IMR-90 (cell line): ENCODE data around the gene CUX1. TPM values are rescaled to one million over a fixed set of nuclear protein-coding genes. Genes with fewer than 3 reads are reported as not detected.

ENCODE experiments used
- ATAC-seq: fragments of 200-7000 bp; cut with Tn5 transposase; 2 replicates; pipeline ENCODE4 v1.9.1; 2020; ENCODE audit warnings: low read depth, mild to moderate bottlenecking, moderate library complexity
- BruUV-seq: library from RNA; stranded (reverse); fragments of 400-500 nt; replicated peaks from 2 replicates; lab custom pipeline; 2021; lab: Mats Ljungman, UMichigan
- CTCF ChIA-PET: fragments of 300-600 bp; formaldehyde crosslinking; extraction: SDS; loops from one replicate; lab custom pipeline; 2021; ENCODE audit warnings: antibody characterized with exemption; lab: Yijun Ruan, JAX
- POLR2A ChIA-PET: fragments of 300-600 bp; sonication (Branson Sonifier 250); formaldehyde crosslinking; loops from one replicate; lab custom pipeline; 2022; ENCODE audit warnings: antibody characterized with exemption; ENCODE audit not compliant: unreplicated experiment; lab: Charles Lee
- DNase-seq: peaks from one replicate; pipeline ENCODE4 v3.0.0; 2013
- H2AFZ ChIP-seq: replicated peaks from 2 replicates; pipeline ENCODE3; 2013; ENCODE audit warnings: low read length, mild to moderate bottlenecking; ENCODE audit not compliant: poor library complexity
- H2AK5ac ChIP-seq: 2 replicates; pipeline ENCODE4 v1.6.1; 2013; ENCODE audit warnings: low read depth, low read length, inconsistent platforms
- H2AK9ac ChIP-seq: replicated peaks from 2 replicates; pipeline ENCODE3; 2013; ENCODE audit warnings: mild to moderate bottlenecking, low read depth, low read length, moderate library complexity; ENCODE audit not compliant: poor library complexity
- H2BK120ac ChIP-seq: 2 replicates; pipeline ENCODE4 v1.6.1; 2013; ENCODE audit warnings: low read depth, low read length, inconsistent platforms
- H2BK15ac ChIP-seq: 3 replicates; pipeline ENCODE4 v1.6.1; 2013; ENCODE audit warnings: low read depth, low read length, inconsistent platforms
- H2BK20ac ChIP-seq: 2 replicates; pipeline ENCODE4 v1.6.1; 2013; ENCODE audit warnings: low read depth, mild to moderate bottlenecking, inconsistent platforms, low read length, moderate library complexity
- H2BK5ac ChIP-seq: 2 replicates; pipeline ENCODE4 v1.6.1; 2013; ENCODE audit warnings: mild to moderate bottlenecking, low read depth, low read length, inconsistent platforms; ENCODE audit not compliant: poor library complexity, severe bottlenecking
- H3K14ac ChIP-seq: replicated peaks from 2 replicates; pipeline ENCODE4 v1.6.1; 2013; ENCODE audit warnings: low read depth, low read length, inconsistent platforms
- H3K18ac ChIP-seq: 2 replicates; pipeline ENCODE4 v1.6.1; 2013; ENCODE audit warnings: low read depth, low read length, control low read depth
- H3K23ac ChIP-seq: 2 replicates; pipeline ENCODE4 v1.6.1; 2013; ENCODE audit warnings: low read depth, low read length, inconsistent platforms
- H3K27ac ChIP-seq: 2 replicates; pipeline ENCODE4 v1.5.1; 2013; ENCODE audit warnings: mild to moderate bottlenecking, control low read depth, low read length; ENCODE audit not compliant: insufficient read depth
- H3K27me3 ChIP-seq: 2 replicates; pipeline ENCODE4 v1.6.1; 2013; ENCODE audit warnings: low read length; ENCODE audit not compliant: control insufficient read depth, insufficient read depth
- H3K36me3 ChIP-seq: 2 replicates; pipeline ENCODE4 v1.6.1; 2013; ENCODE audit warnings: low read length, mixed read lengths; ENCODE audit not compliant: control insufficient read depth, insufficient read depth
- H3K4ac ChIP-seq: 2 replicates; pipeline ENCODE4 v1.6.1; 2013; ENCODE audit warnings: low read depth, low read length, inconsistent platforms
- H3K4me1 ChIP-seq: 2 replicates; pipeline ENCODE4 v1.6.1; 2013; ENCODE audit warnings: low read length, mixed read lengths; ENCODE audit not compliant: control insufficient read depth, insufficient read depth
- H3K4me2 ChIP-seq: 2 replicates; pipeline ENCODE4 v1.6.1; 2013; ENCODE audit warnings: low read depth, mild to moderate bottlenecking, control low read depth, low read length, moderate library complexity
- H3K4me3 ChIP-seq: 2 replicates; pipeline ENCODE4 v1.5.1; 2013; ENCODE audit warnings: low read depth, mild to moderate bottlenecking, control low read depth, low read length, moderate library complexity; ENCODE audit not compliant: insufficient read depth
- H3K56ac ChIP-seq: 2 replicates; pipeline ENCODE4 v1.6.1; 2013; ENCODE audit warnings: low read length, inconsistent platforms; ENCODE audit not compliant: insufficient read depth; ENCODE audit errors: extremely low read depth
- H3K79me1 ChIP-seq, 2 experiments: 2 replicates each; pipeline ENCODE4 v1.6.1; 2013; ENCODE audit warnings: low read length in 2 of 2, inconsistent platforms in 1 of 2, low read depth in 1 of 2
- H3K9ac ChIP-seq: 2 replicates; pipeline ENCODE4 v1.6.1; 2013; ENCODE audit warnings: low read depth, low read length, control low read depth
- H3K9me1 ChIP-seq: 2 replicates; pipeline ENCODE4 v1.6.1; 2013; ENCODE audit warnings: low read length, inconsistent platforms; ENCODE audit not compliant: insufficient read depth
- H3K9me3 ChIP-seq: 2 replicates; pipeline ENCODE4 v1.6.1; 2013; ENCODE audit warnings: low read length; ENCODE audit not compliant: control insufficient read depth, insufficient read depth
- H4K20me1 ChIP-seq: 2 replicates; pipeline ENCODE4 v1.6.1; 2013; ENCODE audit warnings: low read length, inconsistent platforms; ENCODE audit not compliant: insufficient read depth
- H4K5ac ChIP-seq: 2 replicates; pipeline ENCODE4 v1.6.1; 2013; ENCODE audit warnings: mild to moderate bottlenecking, low read depth, low read length, control low read depth
- H4K8ac ChIP-seq, 2 experiments: 2 replicates each; pipeline ENCODE4 v1.6.1; 2013; ENCODE audit warnings: low read depth in 2 of 2, low read length in 2 of 2, control low read depth in 1 of 2, inconsistent platforms in 1 of 2
- H4K91ac ChIP-seq: 2 replicates; pipeline ENCODE4 v1.6.1; 2013; ENCODE audit warnings: low read depth, low read length, inconsistent platforms; ENCODE audit not compliant: insufficient read depth
- CEBPB ChIP-seq: IDR thresholded peaks from 2 replicates; pipeline ENCODE4 v1.6.1; 2012; ENCODE audit warnings: low read depth, low read length, improper control_type of control experiment
- CHD1 ChIP-seq: IDR thresholded peaks from 2 replicates; pipeline ENCODE4 v1.6.1; 2012; ENCODE audit warnings: low read depth, low read length, improper control_type of control experiment
- MXI1 ChIP-seq: IDR thresholded peaks from 2 replicates; pipeline ENCODE4 v1.6.1; 2012; ENCODE audit warnings: low read depth, mild to moderate bottlenecking, low read length, moderate library complexity, borderline replicate concordance
- POLR2A ChIP-seq: IDR thresholded peaks from 2 replicates; pipeline ENCODE4 v1.6.1; 2012; ENCODE audit warnings: mild to moderate bottlenecking, low read depth, low read length
- WGBS, 2 experiments: methylation state at CpG; one replicate each; pipeline versions ENCODE4 v1.1.5 to v1.1.7; 2013; ENCODE audit warnings: missing lambda C conversion rate in 2 of 2; ENCODE audit not compliant: insufficient read length in 1 of 2; ENCODE audit errors: extremely low coverage in 2 of 2; 5-methylcytosine and 5-hydroxymethylcytosine counted together
- dilution Hi-C: fragments of 300-500 bp; cut with HindIII; formaldehyde crosslinking; loops from one replicate; pipeline ENCODE4 v1.14.3; 2018; ENCODE audit warnings: low sequenced_read_pairs; ENCODE audit not compliant: unreplicated experiment
- in situ Hi-C: fragments of 300-500 bp; cut with MboI; formaldehyde crosslinking; loops from 3 replicates; pipeline ENCODE4 v1.14.3; 2019; ENCODE audit warnings: low sequenced_read_pairs, inconsistent platforms, mixed read lengths
- intact Hi-C: fragments of 100-400 bp; cut with micrococcal nuclease; formaldehyde crosslinking; loops from 2 replicates; pipeline ENCODE4 v1.10.0; 2022
- polyA plus RNA-seq, 3 experiments: library from polyadenylated mRNA; depleted of rRNA; stranded (reverse); fragments of >200 nt; gene quantifications; 2 replicates each; pipeline ENCODE4 v1.2.3, GENCODE V29; 2012; ENCODE audit warnings: low replicate concordance in 1 of 3
- total RNA-seq: library from RNA; depleted of rRNA; stranded (reverse); fragments of >200 nt; gene quantifications from 2 replicates; pipeline ENCODE4 v1.2.3, GENCODE V29; 2012
- TF ChIP-seq, protein P1 (sequence below): fragments of 150-350 bp; IDR thresholded peaks from 2 replicates; pipeline ENCODE4 v1.6.1; 2017; ENCODE audit warnings: mild to moderate bottlenecking, antibody characterized with exemption, low read length, low read depth

The CUX1 gene
- total and polyA plus RNA-seq, 2 of the 4 experiments (the other 2 are of a cell fraction) = 19.7 to 46.4 TPM

DNA sequence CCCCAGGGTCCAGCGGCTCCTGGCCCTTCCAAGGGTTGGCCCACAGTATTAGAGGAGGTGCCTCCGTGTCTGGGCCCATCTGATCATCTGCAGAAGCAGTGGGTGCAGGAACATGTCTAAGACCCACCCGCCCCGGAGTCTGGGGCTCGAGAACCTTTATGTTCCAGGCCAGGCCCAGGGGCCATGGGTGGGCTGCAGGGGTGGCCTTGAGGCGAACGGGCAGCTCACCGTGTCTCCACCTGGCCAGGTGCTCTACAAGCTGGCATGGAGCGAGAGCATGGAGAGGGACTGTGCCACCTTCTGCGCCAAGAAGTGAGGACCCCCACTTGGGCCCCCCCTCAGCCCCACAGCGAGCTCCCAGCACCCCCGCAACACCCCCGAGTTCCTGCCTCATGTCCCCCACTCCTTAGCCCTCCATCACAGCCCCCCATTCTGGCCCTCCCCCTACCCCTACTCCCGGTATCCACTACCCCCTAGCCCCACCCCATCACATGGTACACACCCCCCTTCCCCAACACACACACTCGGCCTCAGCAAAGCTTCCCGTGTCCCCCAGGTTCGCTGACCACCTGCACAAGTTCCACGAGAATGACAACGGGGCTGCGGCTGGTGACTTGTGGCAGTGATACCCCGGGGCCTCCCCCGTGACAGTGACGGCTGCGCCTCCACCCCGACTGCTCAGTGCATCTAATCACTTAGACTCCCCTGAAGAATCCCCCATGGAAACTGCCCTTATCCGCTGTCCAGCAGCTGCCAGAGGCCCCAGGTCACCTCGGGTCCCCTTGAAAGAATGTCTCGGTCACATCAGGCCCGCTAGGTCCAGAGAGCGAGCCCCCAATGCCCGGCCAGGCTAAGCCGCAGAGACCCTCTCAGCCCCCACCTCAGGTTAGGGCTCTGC is 465.3 kb downstream of the CUX1 start:
- H3K36me3 ChIP-seq = no peaks in the 10 kb centered on the region
- WGBS, 2 experiments = 91% methylated on average over 11 of the region's 32 CpGs; no CpG with 5 or more reads in 1 of the 2 experiments
- ATAC-seq = no peak
- no peak overlapping the region for H4K5ac ChIP-seq
- DNase-seq = no peak
- H3K9ac ChIP-seq = no peak overlapping the region
- ChIA-PET POLR2A (no interaction called here), CTCF (no interaction called here)
- H3K4ac ChIP-seq = no peak overlapping the region
- no peaks in the 10 kb centered on the region for H3K9me1 ChIP-seq
- H3K9me3 ChIP-seq = no peaks in the 10 kb centered on the region
- no peak overlapping the region for H2BK20ac ChIP-seq
- in situ Hi-C loops (loop anchor here (5.0 kb wide), 1 partner anchor 110 kb away; no protein-coding TSS in a partner anchor), intact Hi-C loops (no loop called here), dilution Hi-C loops (no loop called here)
- H2AFZ ChIP-seq = no peak overlapping the region
- H2BK5ac ChIP-seq = no peak overlapping the region
- H3K18ac ChIP-seq = no peak overlapping the region
- H3K14ac ChIP-seq = no peak overlapping the region
- no peak overlapping the region for H2AK9ac ChIP-seq
- TF ChIP-seq MXI1 (no peak), CEBPB (no peak), POLR2A (no peak), CHD1 (no peak)
- TF ChIP-seq, protein P1, sequence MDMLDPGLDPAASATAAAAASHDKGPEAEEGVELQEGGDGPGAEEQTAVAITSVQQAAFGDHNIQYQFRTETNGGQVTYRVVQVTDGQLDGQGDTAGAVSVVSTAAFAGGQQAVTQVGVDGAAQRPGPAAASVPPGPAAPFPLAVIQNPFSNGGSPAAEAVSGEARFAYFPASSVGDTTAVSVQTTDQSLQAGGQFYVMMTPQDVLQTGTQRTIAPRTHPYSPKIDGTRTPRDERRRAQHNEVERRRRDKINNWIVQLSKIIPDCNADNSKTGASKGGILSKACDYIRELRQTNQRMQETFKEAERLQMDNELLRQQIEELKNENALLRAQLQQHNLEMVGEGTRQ = no peak
- no TSS peak for BruUV-seq
- H3K56ac ChIP-seq = no peak overlapping the region
- H4K8ac ChIP-seq = no peak overlapping the region
- no peak overlapping the region for H3K23ac ChIP-seq
- H2BK120ac ChIP-seq = no peak overlapping the region
- H2BK15ac ChIP-seq = no peak overlapping the region
- H3K27ac ChIP-seq = no peak overlapping the region
- peaks cover 4% of the 10 kb centered on the region; the same call in 1 of the 2 replicates for H3K4me1 ChIP-seq
- no peaks in the 10 kb centered on the region for H3K27me3 ChIP-seq
- no peak overlapping the region for H2AK5ac ChIP-seq
- H3K79me1 ChIP-seq = peaks cover 0 to 3% of the 10 kb centered on the region in 2 experiments; a peak in 1 of 4 replicates
- H3K4me3 ChIP-seq = no peak overlapping the region
- H4K91ac ChIP-seq = no peak overlapping the region
- H3K4me2 ChIP-seq = no peak overlapping the region
- H4K20me1 ChIP-seq = 0 out of 2 replicates have a peak, but pooled peaks cover 2% of the 10 kb centered on the region
